CD4-positive, alpha-beta T cell treated with Interleukin-15 for 4 hours (primary cell): ENCODE measurements around the gene RAD23A.
A peak's percentile ranks its signal among the peaks of the same experiment; 100 is the strongest.
"Not testable (repeated sequence)": the region's sequence is repeated elsewhere in the genome, so short reads cannot be mapped to it uniquely, and the experiment has no call there.

Source experiments
- DNase-seq: peaks from one replicate; pipeline ENCODE4 v3.0.0-alpha.2; 2020; ENCODE audit warnings: low spot score

RAD23A gene

GRCh38 chr19:12945479-12946091, at the start of gene RAD23A:
Gene RAD23A (plus strand): TSS chr19:12945862. CDS start chr19:12945949, 87 bp downstream.
- DNase-seq = peak; percentile 98

- no peak for DNase-seq
These were observed 49.2 kb upstream of the RAD23A start for GRCh38 chr19:12896460-12896859.

GRCh38 chr19:12899891-12900518, 45.7 kb upstream of the RAD23A start:
- DNase-seq = no peak

- DNase-seq = no peak
These were observed 38.5 kb upstream of the RAD23A start for GRCh38 chr19:12907166-12907565.

GRCh38 chr19:12912571-12912970, 33.1 kb upstream of the RAD23A start:
- no peak for DNase-seq

GRCh38 chr19:12913011-12913561, 32.6 kb upstream of the RAD23A start:
- DNase-seq = no peak

GRCh38 chr19:12913851-12914690, 31.6 kb upstream of the RAD23A start:
- peak; percentile 60 for DNase-seq

GRCh38 chr19:12915860-12916259, 29.8 kb upstream of the RAD23A start:
- not testable (repeated sequence) for DNase-seq

GRCh38 chr19:12918253-12918652, 27.4 kb upstream of the RAD23A start:
- DNase-seq = no peak

- no peak for DNase-seq
These were observed 24.6 kb upstream of the RAD23A start for GRCh38 chr19:12921047-12921446.

- DNase-seq = no peak
These were observed 22.7 kb upstream of the RAD23A start for GRCh38 chr19:12922959-12923358.

- no peak for DNase-seq
These were observed 20.9 kb upstream of the RAD23A start for GRCh38 chr19:12924621-12925310.

- DNase-seq = no peak
These were observed 15.5 kb upstream of the RAD23A start for GRCh38 chr19:12930002-12930645.

GRCh38 chr19:12932392-12933286, 13.0 kb upstream of the RAD23A start:
- no peak for DNase-seq

GRCh38 chr19:12933287-12934072, 12.2 kb upstream of the RAD23A start, which contains the start of gene FARSA:
Gene FARSA (minus strand): TSS chr19:12933711. CDS start chr19:12933696, 15 bp downstream.
- peak; percentile 89 for DNase-seq

- no peak for DNase-seq
These were observed 10.6 kb upstream of the RAD23A start for GRCh38 chr19:12935071-12935470.

- no peak for DNase-seq
These were observed 9.1 kb upstream of the RAD23A start for GRCh38 chr19:12936582-12936981.

- DNase-seq = no peak
These were observed 8.4 kb upstream of the RAD23A start for GRCh38 chr19:12937093-12937926.
